GM12875 (cell line): ENCODE measurements around the gene PKD2.
A peak's percentile ranks its signal among the peaks of the same experiment; 100 is the strongest.

ENCODE experiments used
- H3K4me3 ChIP-seq: one replicate; pipeline ENCODE4 v1.5.1; 2011; ENCODE audit warnings: low read depth, low read length, control low read depth
- CTCF ChIP-seq: IDR thresholded peaks from 2 replicates; pipeline ENCODE4 v1.5.1; 2011; ENCODE audit warnings: low read depth, mild to moderate bottlenecking, control low read depth, inconsistent platforms, low read length, moderate library complexity, borderline replicate concordance; ENCODE audit not compliant: insufficient read depth

Gene PKD2

GRCh38 chr4:88027611-88028608, 20.5 kb downstream of the PKD2 start:
- no peak overlapping the region for H3K4me3 ChIP-seq

GRCh38 chr4:88028946-88029345, 21.5 kb downstream of the PKD2 start:
- no peak for TF ChIP-seq CTCF
- no peak overlapping the region for H3K4me3 ChIP-seq

More at GRCh38 chr4:88027611-88028608, 20.5 kb downstream of the PKD2 start:
- TF ChIP-seq CTCF, result no peak

GRCh38 chr4:88029556-88029955, 22.1 kb downstream of the PKD2 start:
- H3K4me3 ChIP-seq, result no peak overlapping the region

GRCh38 chr4:88030565-88031310, 23.3 kb downstream of the PKD2 start:
- no peak overlapping the region for H3K4me3 ChIP-seq
- no peak for TF ChIP-seq CTCF

More at GRCh38 chr4:88029556-88029955, 22.1 kb downstream of the PKD2 start:
- TF ChIP-seq CTCF, result no peak

GRCh38 chr4:88033309-88033708, 25.9 kb downstream of the PKD2 start:
- H3K4me3 ChIP-seq, result no peak overlapping the region
- TF ChIP-seq CTCF, result peak; percentile 41; the same call in 1 of the 2 replicates

- H3K4me3 ChIP-seq, result no peak overlapping the region
These were observed 27.9 kb downstream of the PKD2 start for GRCh38 chr4:88035292-88035691.

More at GRCh38 chr4:88035292-88035691, 27.9 kb downstream of the PKD2 start:
- no peak for TF ChIP-seq CTCF
